Ecto neural progenitor cell (in vitro differentiated cells): ENCODE data around the gene HSF2BP.
"Not testable (repeated sequence)": the region's sequence is repeated elsewhere in the genome, so short reads cannot be mapped to it uniquely, and the experiment has no call there.

Experiments
- DNase-seq: peaks from one replicate; pipeline ENCODE4 v3.0.0-alpha.2; 2018; ENCODE audit warnings: low spot score

The HSF2BP gene

DNA sequence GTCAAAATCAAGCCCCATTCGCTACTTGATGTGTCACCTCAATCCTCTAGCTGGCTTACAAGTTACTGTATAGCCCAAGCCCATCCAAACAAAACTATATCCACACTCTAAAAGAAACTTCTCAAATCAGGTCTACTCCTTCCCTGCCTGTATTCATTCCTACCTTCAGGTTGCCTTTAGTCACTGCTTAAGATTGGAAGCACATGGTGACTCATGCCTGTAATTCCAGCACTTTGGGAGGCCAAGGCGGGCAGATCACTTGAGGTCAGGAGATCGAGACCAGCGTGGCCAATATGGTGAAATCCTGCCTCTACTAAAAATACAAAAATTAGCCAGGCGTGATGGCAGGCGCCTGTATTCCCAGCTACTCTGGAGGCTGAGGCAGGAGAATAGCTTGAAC, 7.4 kb downstream of the HSF2BP start:
- DNase-seq, result not testable (repeated sequence)

DNA sequence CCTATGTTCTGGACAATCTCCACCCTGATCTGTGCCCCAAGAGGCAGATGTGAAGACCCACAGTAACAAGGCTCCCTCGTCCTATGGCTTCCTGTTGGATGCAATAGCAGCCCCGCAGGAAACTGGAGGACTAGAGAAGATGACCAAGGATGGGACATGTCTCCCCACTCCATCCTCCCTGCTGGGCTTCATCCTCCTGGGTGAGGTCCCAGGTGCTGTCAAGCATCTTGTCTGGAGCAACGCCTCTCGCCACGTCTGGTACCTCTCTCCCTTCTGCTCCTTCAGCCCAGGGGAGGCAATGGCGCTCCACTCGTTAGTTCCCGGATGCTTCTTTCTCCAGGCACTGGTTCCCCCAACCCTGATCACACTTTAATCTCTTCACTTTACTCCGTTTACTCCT, 11.1 kb downstream of the HSF2BP start:
- DNase-seq, result no peak

DNA sequence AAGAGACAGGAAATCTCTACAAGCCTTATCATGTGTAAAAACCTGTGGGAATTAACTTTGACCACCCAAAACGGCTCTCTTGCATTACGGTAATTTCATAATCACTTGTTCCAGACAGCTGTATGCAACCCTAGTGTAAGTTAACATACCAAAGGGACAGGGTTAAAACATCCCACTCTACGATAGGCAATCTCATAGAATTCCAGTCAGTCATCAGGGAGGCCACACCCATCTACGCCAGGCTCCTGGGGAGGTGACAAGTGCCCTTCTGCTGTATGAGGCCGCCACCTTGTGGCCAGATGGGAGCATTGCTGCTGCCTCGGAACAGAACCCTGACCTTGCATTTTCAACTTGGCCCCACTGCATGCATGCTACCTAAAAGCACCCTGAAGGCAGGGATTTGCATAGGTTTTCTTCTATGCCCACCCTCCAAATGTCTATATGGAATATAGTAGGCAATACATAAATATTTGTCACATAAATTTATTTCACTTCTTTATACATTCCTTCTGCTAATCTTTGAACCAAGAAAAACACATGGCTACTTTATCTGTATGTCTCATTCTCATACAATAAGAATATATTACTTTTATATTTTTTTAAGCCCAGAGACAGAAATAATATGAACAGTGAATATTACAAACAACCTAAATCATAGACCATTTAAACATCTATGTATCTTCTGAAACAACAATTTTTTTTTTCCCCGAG, 12.6 kb downstream of the HSF2BP start:
- peak; percentile 91 for DNase-seq

DNA sequence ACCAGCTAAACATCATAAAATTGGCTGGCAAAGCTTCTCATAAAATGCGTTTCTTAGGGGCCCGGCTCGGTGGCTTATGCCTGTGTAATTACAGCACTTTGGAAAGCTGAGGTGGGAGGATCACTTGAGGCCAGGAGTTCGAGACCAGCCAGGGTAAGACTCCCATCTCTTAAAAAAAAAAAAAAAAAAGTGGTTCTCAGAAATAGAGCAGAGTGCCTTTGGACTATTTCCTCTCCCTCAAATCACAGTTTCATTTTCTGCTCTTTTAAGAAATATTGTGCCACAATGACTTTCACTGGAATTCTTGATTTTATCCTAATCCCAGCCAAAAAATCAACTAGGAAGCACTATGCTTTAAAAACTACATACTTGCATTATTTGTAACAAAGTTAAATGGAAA, 13.3 kb downstream of the HSF2BP start:
- no peak for DNase-seq

DNA sequence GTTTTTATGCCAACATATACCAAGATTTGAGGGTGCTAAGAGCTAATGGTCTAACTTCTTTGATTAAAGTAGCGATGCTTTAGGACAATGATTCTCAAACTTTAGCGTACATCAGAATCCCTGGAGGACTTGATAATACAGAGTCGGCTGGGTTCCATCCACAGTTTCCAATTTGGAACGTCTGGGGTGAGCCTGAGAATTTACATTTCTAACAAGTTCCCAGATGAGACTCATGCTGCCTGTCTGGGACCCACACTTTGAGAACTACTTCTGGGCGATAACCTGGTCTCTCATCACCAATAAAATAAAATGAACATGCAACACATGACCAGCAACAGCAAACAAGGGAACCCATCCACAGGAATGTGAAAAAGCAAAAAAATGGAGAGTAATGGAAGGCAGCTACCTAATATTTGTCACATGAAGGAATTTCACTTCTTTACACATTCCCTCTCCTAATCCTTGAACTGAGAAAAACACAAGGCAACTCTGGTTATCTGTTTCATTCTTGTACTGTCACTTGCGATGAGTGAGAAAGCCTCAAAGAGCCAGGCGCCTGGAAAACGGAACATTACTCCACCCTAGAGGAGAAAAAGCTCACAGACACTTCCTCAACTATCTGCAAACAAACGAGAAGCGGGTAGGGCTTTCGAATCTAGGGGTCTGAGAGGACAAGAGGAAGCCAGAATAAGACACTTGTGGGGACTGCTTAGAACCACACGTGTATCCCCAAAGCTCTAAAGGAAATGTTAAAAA, 14.0 kb downstream of the HSF2BP start:
- no peak for DNase-seq

DNA sequence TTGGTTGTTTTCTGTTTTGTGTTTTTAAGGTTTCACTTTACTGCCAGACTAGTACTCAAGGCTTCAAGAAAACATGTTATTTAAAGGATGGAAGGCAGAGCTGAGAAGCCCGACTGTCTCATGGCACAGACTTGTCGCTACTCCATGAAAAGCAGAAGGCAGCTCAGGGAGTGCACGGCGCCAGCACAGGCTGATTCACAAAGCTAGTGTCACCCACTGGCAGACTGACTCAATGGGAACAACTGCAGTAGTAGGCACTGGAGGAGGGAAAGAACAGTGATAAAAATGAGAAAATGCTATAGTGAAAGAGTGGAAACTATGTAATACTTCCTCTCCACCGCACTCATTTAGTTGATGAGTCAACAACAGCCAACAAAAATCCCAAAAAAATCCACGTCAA, 14.7 kb downstream of the HSF2BP start:
- no peak for DNase-seq

DNA sequence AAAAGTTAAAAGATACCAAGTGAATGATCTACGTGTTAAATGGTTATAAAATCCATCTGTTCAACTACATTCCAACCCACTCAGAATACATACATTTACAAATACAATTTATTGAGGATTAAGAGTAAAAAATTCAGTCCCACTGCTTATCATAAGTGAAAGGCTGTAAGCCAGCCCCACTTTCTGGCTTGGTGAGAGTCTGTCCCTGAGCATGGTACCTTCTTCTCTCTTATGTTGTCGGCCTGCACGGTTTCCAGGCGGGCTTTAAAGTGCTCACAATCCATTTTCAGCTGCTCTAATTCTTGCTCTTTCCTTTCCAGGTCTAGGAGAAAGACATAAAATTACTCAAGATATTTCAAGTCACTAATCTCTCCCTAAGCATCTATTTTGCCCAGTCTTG, 15.2 kb downstream of the HSF2BP start:
- DNase-seq, result no peak

DNA sequence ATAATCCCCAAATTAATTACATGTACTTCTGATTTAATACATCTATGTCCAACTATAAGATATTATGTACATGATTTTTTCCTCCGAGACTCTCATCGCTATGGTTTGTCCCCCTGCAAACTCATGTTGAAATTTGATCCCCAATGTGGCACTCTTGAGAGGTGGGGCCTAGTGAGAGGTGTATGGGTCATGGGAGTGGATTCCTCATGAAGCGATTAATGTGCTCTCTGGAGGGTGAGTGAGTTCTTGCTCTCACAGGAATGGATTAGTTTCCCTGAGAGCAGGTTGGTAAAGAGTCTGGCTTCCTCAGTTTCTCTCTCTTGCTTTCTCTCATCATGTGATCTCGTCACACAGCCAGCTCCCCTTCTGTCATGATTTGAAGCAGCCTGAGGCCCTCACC, 16.1 kb downstream of the HSF2BP start:
- DNase-seq, result no peak

DNA sequence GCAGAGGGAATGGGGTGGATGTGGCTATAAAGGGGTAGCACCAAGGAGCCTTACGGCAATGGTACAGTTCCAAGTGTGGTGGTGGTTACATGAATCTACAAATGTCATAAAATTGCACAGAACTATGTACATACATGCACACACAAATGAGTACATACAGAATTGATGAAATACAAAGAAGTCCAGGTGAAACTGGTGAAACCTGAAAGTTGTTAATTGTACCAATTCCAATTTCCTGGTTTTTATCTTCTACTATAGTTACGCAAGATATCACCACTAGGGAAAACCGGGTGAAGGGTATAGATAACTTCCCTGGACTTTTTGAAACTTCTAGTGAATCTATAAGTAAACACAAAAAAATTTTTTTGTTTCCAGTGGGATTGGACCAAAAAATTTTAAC, 18.9 kb downstream of the HSF2BP start:
- DNase-seq, result no peak

DNA sequence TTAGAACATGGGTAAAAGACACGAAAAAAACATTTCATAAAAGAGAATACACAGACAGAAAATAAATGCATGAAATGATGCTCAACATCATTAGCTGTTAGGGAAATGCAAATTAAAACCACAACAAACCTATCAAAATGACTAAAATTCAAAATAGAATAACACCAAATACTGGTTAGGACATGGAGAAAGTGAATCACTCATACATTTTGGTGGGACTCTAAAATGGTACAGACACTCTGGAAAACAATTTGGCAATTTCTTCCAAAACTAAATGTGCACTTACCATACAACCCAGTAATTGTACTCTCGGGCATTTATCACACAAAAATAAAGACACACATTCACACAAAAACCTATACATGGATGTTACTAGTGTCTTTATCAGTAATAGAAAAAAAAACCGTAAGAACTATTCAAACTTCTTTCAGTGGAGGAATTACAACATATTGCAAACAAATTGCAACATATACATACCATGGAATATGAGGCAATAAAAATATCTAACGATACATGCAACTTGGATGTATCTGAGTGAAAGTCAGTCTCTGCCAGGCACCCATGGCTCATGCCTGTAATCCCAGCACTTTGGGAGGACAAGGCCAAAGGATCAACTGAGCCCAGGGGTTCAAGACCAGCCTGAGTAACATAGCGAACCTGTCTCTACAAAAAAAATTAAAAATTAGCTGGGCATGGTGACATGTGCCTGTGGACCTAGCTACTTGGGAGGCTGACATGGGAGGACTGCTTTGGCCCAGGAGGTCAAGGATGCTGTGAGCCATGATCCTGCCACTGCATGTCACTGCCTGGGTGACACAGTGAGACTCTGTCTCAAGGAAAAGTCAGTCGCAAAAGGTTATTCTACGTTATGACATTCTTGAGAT, 19.6 kb downstream of the HSF2BP start:
- no peak for DNase-seq

DNA sequence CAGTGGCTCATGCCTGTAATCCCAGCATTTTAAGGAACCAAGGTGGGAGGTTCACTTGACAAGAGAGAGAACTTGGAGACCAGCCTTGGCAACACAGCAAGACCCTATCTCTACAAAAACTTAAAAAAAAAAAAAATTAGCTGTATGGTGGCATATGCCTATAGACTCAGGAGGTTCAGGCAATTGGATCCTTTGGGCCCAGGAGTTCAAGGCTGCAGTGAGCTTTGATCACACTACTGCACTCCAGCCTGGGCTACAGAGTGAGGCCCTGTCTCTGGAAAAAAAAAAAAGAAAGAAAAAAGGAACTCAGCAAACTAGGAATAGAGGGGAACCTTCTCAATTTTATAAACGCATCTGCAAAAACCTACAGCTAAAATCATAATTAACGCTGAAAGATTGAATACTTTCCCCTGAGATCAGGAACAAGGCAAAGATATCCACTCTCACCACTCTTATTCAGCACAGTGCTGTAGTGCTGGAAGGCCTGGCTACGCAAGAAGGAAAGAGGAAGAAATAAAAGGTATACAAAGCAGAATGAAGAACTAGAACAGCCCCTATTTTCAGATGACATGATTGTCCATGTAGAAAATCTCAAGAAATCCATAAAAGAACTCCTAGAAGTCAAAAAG, 21.6 kb downstream of the HSF2BP start:
- DNase-seq, result no peak

DNA sequence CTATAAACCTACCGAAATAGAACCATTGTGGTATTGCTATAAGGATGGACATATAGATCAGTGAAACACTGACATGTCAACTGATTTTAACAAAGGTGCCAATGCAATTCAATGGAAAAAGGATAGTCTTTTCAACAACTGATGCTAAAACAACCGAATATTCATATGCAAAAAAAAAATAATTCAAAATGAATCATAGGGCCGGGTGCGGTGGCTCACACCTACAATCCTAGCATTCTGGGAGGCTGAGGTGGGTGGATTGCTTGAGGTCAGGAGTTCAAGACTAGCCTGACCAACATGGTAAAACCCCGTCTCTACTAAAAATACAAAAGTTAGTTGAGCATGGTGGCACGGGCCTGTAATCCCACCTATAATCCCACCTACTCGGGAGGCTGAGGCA, 23.9 kb downstream of the HSF2BP start:
- no peak for DNase-seq

DNA sequence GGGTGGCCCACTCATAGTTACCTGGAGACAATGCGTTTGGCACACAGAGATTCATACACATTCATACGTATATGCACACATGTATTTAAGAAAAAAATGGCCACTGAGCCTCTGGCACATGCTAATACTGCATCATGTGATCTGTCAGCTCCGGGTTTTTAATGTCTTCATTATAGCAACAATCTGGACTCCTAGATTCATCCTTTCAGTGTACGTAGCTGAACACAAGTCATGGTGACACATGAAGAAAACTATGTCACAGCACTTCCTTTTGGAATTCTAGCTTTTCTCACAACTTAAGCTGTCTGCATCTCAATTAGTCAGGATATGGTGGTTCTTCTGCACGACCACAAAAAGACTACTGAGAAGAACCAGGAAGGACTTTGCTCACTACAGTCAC, 24.7 kb downstream of the HSF2BP start:
- DNase-seq, result no peak

DNA sequence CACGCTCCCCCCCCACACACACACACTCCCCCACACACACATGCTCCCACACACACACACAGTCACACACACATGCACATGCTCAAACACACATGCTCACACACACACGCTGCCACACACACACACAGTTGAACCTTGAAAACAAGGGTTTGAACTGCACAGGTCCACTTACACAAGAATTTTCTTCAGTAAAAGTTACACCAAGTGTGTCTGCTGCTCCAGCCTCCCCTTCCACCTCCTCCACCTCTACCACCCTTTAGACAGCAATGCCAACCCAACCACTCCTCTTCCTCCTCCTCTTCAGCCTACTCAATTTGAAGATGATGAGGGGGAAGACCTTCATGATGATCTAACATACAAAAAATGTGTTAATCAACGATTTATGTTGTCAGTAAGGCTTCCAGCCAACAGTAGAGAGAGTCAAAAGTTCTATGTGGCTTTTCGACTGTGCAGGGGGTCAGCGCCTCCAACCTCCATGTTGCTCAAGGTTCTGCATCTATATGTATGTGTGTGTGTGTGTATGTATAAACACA, 26.8 kb downstream of the HSF2BP start:
- no peak for DNase-seq

DNA sequence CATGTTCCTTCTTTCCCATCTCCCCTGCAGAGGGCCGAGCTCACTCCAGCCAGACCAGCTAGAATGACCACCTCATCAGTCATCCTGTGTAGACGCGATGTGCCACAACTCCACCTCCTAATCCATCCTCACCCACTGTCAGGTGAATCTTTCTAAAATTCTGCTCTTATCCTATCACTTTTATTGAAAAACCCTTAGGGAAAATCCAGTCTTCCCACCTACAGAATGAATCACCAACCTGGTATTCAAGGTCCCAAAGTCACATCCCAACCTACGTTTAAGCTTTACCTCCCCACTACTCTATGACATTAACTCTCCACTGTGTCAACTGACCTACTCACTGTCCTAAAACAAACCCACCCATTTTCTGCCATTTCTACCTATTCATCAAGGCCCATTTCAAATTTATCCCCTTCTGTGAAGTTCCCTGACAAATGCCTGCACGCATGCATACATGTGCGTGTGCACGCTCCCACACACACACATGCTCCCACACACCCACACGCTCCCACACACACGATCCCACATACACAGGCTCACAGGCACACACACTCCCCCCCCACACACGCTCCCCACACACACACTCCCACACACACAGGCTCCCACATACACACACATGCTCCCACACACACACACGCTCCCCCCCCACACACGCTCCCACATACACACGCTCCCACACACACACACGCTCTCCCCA, 27.7 kb downstream of the HSF2BP start:
- DNase-seq, result no peak

DNA sequence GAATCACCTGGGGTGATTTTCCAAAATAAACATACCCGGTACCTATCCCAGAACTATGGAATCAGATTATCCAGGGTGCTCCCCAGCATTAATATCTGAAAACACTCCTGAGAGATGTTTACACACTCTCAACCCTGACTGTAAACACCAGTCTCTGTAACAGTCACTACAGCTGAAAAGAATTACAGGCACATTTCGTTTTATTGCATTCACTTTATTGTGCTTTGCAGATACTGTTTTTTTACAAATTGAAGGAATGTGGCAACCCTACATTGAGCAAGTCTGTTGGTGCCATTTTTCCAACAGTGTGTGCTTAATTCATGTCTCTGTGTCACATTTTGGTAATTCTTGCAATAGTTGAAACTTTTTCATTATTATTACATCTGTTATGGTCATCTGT, 31.8 kb downstream of the HSF2BP start:
- DNase-seq, result no peak

DNA sequence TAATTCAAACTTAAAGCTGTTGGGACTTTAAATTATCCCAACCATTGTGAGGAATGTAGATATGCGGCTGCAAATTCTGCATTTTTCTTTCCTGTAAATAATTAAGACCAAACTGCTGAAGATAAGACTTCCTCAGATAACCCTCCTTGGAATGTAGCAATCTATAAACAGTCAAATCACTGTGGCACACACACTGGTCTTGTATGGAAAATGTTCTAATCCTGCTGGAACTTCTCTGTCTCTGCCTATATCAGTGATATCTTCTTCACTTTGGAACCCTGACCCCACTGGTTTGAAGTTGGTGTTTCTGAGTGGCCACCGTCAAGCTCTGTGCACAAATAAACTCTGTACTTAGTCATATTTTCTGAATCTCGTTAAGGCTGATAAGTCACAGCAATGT, 32.9 kb downstream of the HSF2BP start:
- no peak for DNase-seq

DNA sequence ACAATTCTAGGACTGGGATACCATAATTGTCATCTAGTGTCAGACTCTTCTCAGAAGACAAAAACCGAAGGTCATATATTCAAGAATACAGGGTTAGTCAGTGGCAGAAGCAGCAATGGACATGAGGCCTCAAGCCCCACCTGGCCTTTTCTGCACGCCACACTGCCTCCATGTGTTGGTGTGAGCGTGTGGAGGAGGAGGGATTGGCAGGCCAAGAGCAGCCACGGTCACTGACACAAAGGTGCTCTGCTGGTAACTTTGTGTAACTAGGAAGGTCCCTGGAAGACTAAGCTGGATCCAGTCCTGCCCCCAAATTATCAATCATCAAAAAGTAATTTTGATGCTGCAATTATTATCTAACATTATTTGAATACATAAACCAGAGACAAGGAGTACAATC, 34.9 kb downstream of the HSF2BP start:
- DNase-seq, result no peak

DNA sequence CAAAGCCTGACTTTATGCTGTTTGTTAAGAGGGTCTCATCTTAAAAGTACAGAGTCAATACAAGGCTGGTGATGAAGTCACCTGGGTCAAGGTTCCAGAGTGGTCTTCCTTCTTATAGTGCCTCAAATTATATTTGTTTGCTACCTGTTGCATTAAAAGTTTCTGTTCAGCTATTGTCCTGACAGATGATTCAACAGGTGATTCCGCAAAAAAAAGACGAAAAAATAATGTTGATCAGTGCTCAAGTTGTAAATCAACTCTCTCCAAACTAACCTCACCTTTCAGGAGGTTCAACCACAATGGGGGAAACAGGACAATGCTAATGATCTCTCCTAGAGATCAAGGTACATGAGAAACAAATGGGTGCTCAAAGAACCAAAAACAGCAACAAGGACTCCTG, 35.7 kb downstream of the HSF2BP start:
- no peak for DNase-seq

DNA sequence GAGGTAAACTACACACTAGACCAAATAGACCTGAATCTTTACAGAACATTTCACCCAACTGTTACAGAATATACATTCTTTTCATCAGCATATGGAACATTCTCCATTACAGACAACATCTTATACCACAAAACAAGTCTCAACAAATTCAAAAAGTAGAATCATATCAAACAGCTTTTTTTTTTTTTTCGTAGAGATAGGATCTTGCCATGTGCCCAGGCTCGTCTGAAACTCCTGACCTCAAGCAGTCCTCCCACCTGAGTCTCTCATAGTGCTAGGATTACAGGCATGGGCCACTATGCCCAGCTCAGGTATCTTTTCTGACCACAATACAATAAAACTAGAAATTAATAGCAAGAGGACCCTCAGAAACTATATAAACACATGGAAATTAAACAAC, 36.5 kb downstream of the HSF2BP start:
- no peak for DNase-seq

DNA sequence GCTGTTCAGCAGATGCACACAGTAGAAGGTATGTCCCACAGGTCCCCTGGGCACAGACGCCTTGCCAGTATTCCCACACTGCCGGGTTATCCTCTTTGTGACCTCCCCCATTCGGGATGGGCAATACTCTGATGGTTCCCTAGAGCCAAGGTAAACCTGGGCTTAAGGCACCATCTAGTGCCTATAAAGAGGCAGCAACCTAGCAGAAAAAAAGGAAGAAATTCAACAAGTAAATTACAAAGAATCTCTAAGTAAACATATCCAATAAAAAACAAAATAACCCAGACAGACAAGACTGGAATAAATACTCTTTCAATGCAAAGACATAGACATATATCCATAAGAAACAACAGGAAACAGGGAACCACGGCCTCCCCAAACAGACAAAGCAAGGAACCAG, 39.4 kb downstream of the HSF2BP start:
- DNase-seq, result no peak

DNA sequence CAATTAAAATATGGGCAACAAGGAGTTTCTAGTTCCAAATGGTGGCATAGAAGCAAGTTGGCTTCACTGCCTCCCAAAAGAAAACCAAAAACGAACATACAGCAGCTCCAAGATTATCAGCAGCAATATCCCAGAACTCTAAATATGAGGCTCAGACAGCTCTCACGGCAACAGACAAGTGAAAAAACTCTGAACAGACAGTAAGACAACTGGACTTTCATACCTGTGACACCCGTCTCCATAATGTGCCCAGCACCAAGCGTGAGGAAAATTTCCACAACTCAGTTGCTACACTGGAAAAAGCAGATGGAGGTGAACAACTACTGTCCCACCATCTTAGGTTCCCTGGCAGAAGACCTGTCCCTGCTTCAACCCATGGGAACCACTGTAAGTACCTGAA, 39.9 kb downstream of the HSF2BP start:
- no peak for DNase-seq
